Measurements from ENCODE around the gene NGEF. TPM values are rescaled to one million over a fixed set of nuclear protein-coding genes. Genes with fewer than 3 reads are reported as not detected.

The NGEF gene
- total RNA-seq, 3 donors from 2014 or later = 20.1 to 67.5 (median 38.0) TPM

GRCh38 chr2:232997749-232998665 lies 15.0 kb downstream of the NGEF start:
- no peaks in the 10 kb centered on the region for H3K36me3 ChIP-seq (ENCODE audit: low read depth)
- H3K9me3 ChIP-seq = no peaks in the 10 kb centered on the region
- no peaks in the 10 kb centered on the region for H3K4me1 ChIP-seq (ENCODE audit: low read depth)
- no peak overlapping the region for H3K4me3 ChIP-seq
- DNase-seq (no peak), ATAC-seq (peak; percentile 10)
- intact Hi-C loops (cut with DNase I, micrococcal nuclease) = no loop called here
- TF ChIP-seq CTCF (IDR thresholded peaks at IDR 0.05) = no peak

GRCh38 chr2:232994446-232994845 lies 18.6 kb downstream of the NGEF start:
- H3K9me3 ChIP-seq = no peaks in the 10 kb centered on the region
- H3K36me3 ChIP-seq (ENCODE audit: low read depth) = no peaks in the 10 kb centered on the region
- H3K4me1 ChIP-seq (ENCODE audit: low read depth) = peaks cover 3% of the 10 kb centered on the region
- ATAC-seq (no peak), DNase-seq (peak in 1 of 3 donors; percentile 29)
- no peak for TF ChIP-seq CTCF (IDR thresholded peaks at IDR 0.05)
- intact Hi-C loops (cut with DNase I, micrococcal nuclease) = no loop called here
- H3K4me3 ChIP-seq = no peak overlapping the region

GRCh38 chr2:232993231-232993821 lies 19.7 kb downstream of the NGEF start:
- TF ChIP-seq CTCF (IDR thresholded peaks at IDR 0.05) = no peak
- ATAC-seq = no peak
- Histone ChIP-seq H3K9me3 (no peaks in the 10 kb centered on the region), H3K4me3 (no peak overlapping the region), H3K36me3 (ENCODE audit: low read depth) (no peaks in the 10 kb centered on the region), H3K4me1 (ENCODE audit: low read depth) (peaks cover 5% of the 10 kb centered on the region)
- intact Hi-C loops (cut with DNase I, micrococcal nuclease) = no loop called here
- DNase-seq = no peak

- DNase-seq (no peak), ATAC-seq (no peak)
- intact Hi-C loops (cut with DNase I, micrococcal nuclease) = no loop called here
- H3K4me1 ChIP-seq (ENCODE audit: low read depth) = peaks cover 21% of the 10 kb centered on the region
- no peaks in the 10 kb centered on the region for H3K36me3 ChIP-seq (ENCODE audit: low read depth)
- no peak overlapping the region for H3K4me3 ChIP-seq
- TF ChIP-seq CTCF (IDR thresholded peaks at IDR 0.05) = no peak
- H3K9me3 ChIP-seq = no peaks in the 10 kb centered on the region
Observed at GRCh38 chr2:232986155-232986554, 26.9 kb downstream of the NGEF start.

GRCh38 chr2:232984451-232985207 lies 28.4 kb downstream of the NGEF start:
- Histone ChIP-seq H3K9me3 (no peaks in the 10 kb centered on the region), H3K4me1 (ENCODE audit: low read depth) (peaks cover 31% of the 10 kb centered on the region), H3K4me3 (no peak overlapping the region), H3K36me3 (ENCODE audit: low read depth) (no peaks in the 10 kb centered on the region)
- intact Hi-C loops (cut with DNase I, micrococcal nuclease) = no loop called here
- DNase-seq (peak in 2 of 3 donors; percentile 15 to 19), ATAC-seq (no peak)
- no peak for TF ChIP-seq CTCF (IDR thresholded peaks at IDR 0.05)

Data from mucosa of descending colon (tissue), 3 donors.